M059J (cell line): ENCODE measurements around the gene NRG3. TPM values are rescaled to one million over a fixed set of nuclear protein-coding genes. Genes with fewer than 3 reads are reported as not detected.
"Not testable (repeated sequence)": the region's sequence is repeated elsewhere in the genome, so short reads cannot be mapped to it uniquely, and the experiment has no call there.

ENCODE experiments used
- DNase-seq: peaks from one replicate; pipeline ENCODE4 v3.0.0-alpha.2; 2012; ENCODE audit warnings: low read depth
- total RNA-seq: library from RNA; depleted of rRNA; stranded (reverse); fragments of >200 nt; shearing (Covaris generic); gene quantifications from 2 replicates; pipeline ENCODE4 v1.2.3, GENCODE V29; 2014

The NRG3 gene
- total RNA-seq, 1 experiment from 2014 or later, result not detected

DNA sequence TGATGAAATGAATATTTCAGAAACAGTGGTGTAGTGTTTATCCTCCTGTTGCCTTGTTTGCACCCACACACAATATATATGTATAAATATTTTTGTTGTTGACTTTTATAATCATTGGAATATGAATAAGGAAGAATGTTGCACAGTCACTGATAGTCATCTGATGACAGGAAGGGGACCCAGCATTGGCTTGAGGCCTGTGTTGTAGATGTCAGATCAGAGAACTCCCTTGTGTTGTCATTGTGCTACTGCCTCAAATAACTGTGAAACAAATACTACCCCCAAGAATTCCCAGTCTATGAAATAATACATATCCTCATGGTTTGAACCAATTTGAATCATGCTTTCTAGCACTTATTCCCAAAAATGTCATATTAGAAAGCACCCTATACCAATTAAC, 84.0 kb downstream of the NRG3 start:
- DNase-seq, result no peak

DNA sequence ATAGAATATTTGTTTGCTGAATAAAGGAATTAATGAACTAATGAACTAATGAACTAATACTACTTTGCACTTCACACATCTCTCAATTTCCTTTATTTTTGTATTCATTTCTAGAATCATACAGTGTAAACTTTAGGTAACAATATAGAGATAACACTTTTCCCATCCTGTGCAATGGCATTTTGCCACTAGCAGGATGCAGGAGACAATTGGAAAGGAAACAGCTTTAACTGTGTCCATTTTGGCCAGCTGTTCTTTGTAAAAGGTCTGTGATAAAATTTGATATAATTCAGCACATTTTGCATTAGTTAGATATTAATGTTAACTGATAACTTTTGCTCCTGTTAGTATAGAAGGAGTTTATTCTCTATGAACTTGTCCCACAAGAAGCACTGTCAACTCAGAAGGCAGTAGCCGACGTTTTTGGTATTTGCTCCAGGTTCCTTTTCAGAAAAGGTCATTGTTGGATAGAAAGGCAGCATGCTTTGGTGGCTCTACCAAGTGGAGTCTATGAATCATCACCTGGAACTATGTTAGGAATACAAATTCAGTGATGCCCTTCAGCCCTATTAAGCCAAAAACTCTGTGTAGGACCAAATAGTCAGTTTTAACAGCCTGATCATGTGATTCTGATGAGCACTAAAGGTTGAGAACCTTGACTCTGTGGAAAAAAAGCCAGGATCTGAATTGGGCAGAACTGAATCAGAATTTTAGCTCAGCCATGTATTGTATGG, 86.6 kb downstream of the NRG3 start:
- DNase-seq, result no peak

DNA sequence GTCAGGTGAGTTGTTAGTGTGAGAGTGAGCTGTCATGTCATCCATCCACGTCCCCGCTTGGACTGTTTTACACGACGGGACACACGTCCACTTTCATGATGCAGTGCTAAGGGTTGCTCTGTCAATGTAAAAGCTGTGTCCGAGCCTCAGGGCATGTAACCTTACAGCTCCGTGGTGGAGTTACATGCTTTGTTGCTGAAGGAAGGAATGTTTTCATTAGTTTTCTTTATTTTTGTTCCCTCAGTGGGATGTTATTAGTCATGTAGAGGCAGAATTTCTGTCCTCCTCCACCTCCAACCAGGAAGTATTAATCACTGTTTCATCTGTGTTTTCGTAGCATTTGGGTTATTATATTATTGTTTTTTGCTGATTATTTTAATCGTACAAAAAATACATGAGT, 88.6 kb downstream of the NRG3 start:
- DNase-seq, result no peak

DNA sequence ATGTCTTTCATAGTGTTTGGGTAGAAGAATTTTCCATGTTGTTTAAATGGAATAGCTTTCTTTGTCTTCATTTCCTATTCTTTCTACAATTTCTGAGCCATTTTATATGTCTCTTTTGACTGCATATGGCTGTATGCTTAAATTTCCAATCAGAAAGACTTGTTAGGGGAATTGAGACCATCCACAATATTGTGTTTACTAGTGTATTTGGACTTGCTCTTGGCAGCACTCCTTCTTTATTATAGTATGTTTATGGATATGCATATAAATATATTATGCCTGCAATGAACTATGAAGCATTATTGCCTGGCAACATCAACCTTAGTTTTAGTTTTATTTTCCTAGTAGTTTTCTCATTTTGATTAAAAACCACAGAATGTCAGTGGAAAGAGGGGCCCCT, 92.7 kb downstream of the NRG3 start:
- DNase-seq, result no peak

DNA sequence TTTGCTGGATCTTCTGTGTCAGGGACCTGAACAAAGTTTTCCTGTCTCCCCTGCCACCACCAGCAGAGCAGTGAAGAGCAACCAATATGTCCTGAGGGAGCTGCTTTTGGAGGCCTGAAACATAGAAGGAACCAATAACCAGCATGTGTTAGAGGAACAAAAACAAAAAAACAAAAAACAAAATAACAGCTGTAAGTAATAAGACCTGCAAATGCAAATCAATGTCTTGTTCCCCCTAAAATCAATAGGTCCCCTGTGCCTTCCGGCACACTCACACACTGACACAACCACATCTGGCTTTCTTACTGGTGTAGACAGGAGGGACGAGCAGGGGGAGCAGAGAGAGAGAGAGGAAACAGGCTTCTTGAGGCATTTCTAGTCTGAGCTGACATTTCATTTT, 94.1 kb downstream of the NRG3 start:
- no peak for DNase-seq

DNA sequence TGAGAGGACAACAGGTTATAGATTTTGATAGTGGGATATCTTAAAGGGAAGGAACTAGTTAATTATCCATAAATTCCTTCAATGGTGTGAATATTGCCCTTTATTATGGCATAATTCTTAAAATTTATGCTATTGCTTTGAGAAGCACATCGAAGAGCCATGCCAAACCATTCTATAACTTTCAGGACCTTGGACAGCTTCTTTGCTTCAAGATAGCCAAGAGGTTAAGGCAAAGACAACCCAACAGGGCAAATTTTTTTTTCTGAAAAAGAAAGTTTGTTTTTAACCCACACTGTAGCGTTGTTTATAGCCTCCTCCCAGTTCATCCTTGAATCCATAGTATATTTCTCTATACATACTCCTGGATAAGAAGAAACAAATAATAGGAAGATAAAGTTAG, 103.2 kb downstream of the NRG3 start:
- peak; percentile 13 for DNase-seq

DNA sequence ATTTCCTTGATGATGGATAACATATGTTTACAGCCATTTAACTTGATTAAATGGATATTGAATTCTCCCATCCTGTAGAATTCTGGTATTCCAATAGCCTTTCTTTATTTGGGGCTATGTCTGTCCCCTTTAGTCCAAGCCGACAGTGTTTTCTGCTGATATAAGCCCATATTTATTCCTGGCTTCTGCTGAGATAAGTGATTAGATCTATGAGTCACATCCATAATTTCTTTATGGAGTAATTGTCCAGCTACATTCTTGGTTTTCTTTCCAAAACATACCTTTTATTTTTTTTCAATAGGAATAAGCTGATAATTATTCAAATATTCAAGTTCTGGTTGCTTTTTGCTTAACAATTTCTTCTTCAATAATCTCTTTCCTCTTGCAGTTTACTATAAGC, 106.7 kb downstream of the NRG3 start:
- no peak for DNase-seq

DNA sequence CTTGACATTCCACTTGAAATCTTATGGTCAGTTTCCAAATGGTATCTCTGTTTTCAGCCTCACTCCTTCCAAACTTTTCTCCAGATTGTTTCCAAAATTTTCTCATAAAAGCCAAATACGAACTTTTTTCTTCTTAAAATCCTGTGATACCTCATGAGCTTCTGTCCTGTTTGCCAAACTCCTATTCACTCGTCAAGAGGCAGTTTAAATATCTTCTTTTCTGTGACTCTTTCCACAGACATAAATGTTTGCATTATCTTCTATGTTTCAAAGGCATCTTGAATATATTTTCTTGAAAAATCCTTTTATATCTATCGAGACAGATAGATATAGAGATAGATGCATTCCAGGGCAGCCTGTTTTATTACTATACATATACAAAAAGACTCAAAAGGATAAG, 109.4 kb downstream of the NRG3 start:
- DNase-seq, result no peak

DNA sequence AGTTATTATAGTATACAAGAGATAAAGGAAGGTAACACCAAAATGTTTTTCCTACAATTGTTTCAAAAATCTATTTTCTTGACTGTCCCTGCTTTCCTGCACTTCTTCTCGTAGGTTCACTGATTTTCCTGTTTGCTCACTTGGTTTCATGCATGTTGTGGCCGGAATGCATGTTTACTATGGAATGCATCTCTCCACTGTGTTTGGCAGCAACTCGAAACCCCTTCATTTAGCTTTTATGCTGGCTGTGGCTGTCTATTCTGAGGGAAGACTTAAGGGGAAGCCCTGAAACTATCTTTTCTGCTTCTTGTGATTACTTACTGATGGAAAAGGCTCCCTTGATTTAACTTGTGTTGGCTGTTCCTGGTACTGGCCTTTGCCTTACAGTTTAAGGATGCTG, 120.3 kb downstream of the NRG3 start:
- no peak for DNase-seq

DNA sequence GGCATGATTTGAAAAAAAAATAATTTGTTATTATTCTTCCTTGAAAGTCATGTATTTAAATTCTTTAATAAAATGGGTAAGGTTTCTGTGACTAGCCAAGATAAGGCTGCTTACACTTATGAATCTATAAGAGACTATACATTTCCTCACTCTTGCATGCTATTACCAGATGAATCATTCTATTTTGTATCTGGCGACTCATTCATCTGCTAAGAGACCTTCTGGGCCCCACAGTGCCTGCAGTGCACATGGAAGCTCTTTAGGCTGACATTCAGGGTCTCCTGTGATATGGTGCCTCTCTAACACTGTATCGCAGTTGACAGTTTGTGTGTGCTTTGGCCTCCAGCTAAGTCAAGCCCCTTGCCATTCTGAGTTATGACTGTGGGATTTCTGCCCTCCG, 121.9 kb downstream of the NRG3 start:
- DNase-seq, result no peak

DNA sequence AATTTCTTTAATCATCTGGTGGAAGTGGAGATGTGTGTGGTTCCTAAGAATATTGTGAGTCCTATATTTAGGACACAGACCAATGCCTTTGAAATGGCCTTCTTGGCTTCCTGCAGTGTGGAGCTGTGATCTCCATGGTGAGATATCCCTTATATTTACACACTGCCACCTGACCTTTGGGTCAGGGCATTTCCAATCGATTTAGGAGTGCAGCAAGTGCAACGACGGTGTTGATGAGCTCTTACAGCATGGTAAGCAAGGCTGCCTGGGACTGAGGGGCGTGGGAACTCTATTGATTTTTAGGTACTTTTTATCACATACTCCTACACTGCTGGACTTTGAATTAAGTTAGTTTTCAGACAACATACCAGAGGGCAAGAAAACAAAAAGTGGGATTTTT, 146.0 kb downstream of the NRG3 start:
- DNase-seq, result no peak

DNA sequence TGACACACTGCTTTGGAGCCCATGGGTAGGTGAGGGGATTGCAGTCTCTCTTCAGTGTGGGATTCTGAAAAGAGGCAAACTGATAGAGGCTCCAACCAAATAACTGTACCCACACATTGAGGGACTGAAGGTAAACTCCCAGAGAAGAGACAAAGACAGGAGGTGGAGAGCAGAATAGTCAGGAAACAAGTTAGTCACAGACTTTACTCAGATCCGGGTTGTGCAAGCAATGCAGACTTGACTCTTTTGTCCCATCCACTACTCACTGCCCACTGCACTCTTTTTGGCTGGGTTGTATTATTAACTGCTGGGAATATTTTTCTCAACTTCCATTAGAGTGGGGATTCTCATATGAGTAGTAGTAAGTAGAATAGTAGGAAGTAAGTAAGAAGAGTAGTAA, 152.7 kb downstream of the NRG3 start:
- DNase-seq, result no peak

DNA sequence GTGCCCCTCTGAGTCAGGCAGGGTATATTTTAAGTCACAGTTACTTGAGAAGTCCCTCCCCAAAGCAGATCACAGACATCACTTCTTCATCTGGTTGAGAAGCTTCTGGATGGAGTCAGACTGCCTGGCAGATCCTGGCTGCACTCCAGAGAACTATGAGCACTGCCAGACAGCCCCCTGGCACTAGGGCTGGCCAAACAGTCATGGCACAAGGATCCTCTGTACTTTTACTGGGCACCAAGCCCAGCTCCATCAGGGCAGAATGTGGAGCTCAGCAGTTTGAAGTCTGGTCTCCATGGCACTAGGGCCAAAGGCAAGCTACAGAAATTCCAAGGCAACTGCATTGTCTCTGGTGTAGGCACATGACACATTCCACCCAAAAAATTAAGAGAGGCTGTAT, 162.1 kb downstream of the NRG3 start:
- DNase-seq, result no peak

DNA sequence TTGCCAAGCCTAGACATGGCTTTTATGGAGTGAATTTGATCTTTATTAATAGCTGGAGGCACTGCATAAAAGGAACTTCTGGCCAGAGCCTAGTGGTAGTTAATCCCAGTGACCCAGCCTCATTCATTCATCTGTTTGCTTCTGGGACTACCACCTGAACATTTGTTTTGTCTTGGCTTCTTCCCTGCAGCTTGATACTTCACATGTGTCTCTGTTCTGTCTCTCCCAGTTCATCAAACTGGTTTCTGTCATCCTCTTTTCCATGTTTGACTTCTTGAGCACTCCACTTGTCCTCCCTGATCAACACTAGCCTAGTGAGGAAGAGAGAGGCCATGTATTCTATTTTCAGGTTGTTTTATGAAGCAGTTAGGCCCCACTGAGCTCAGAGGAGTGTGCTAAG, 163.6 kb downstream of the NRG3 start:
- DNase-seq, result no peak

DNA sequence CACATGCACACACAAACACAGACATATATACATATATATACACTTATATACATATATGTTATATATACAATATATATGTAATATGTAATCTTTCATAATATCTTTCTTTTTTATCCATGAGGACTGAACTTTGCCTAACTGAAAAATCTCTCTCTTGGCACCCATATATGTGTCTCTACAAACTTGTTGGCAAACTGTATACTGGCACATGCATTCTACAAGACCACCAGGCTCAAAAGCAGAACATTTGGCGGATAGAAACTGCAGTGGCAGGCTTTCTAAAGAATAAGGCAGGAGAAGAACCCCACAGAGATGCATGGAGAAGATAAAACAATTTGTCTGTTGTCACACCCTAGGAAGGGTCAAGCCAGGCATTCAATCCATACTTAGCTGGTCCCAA, 165.3 kb downstream of the NRG3 start:
- no peak for DNase-seq

DNA sequence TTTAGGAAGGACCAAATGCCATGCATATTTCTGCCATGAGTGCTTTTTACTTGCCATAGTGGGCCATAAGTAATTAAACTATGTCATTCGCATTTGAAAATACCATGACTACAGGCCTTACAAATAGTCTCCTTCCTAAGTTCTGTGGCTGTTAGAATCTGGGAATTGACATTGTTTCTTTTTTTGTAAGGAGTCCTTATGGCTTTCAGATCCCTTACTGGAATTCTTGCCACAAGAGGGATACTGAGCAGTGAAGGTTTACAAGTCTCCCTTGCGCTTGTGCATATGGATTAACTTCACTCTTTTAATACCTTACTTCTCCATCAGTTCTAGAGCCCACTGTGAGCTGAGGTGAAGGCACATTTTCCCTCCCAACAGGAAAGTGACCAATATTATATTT, 166.0 kb downstream of the NRG3 start:
- no peak for DNase-seq

DNA sequence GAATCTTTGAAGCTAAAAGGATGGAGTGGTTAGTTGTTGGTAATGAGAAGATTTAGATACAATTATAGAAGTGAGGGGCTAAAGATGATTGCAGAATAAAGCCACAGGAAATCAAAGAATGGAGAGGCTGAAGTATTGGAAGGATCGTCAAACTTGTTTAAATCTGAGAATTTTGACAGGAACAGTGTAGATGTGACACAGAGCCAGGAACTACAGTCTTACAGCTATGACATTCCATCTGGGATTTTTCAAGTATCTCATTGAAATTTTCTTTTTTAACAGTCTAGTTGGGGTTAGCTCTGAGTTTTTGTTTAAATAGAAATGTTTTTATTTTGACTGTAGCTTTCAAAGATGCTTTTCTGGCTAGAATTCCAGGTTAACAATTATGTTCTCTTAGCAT, 181.4 kb downstream of the NRG3 start:
- DNase-seq, result no peak

DNA sequence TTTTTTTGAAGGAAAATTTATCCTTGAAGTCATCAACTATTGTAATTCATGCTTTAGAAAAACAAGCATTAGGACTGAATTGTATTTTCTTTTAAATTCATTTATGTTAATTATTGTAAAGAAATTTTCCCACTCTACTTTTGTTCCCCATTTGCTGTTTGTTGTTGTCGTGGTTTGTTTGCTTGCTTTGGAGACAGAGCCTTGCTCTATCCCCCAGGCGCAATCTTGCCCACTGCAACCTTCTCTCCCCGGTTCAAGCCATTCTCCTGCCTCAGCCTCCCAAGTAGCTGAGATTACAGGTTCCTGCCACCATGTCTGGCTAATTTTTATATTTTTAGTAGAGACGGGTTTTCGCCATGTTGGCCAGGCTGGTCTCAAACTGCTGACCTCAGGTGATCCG, 192.2 kb downstream of the NRG3 start:
- not testable (repeated sequence) for DNase-seq

DNA sequence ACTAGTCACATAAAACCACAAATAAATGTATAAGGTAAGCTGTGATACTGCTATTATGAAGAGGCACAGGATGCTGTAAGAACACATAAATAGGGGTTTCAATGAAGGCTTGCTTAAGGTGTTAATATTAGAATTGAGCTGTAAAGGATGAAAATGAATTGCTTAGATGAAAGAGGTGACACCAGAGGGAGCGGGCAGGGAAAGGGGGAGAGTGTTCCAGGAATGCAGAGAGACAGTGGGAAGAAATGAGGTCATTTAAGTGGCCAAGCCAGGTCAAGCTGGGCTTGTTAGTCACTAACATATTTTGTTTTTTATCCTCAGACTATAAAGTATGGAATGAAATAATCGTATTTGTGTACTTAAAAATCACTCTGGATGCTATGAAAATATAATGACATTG, 193.5 kb downstream of the NRG3 start:
- no peak for DNase-seq

DNA sequence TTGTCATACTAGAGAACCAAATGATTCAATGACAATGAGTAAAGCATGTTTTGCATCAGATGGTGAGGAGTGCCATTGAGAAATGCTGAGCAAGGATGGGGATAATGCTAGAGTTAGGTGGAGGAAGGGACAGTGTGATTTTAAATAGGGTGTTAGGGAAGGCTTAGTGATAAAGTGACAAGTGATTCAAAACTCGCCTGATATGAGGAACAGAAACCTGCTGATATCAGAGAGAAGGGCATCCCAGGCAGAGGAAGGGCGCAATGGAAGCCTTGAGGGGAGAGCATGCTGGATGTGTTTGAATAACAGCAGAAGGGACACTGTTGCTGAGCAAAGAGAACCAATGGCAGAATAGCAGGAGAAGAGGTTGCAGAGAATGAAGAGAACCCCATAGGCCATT, 196.2 kb downstream of the NRG3 start:
- no peak for DNase-seq

DNA sequence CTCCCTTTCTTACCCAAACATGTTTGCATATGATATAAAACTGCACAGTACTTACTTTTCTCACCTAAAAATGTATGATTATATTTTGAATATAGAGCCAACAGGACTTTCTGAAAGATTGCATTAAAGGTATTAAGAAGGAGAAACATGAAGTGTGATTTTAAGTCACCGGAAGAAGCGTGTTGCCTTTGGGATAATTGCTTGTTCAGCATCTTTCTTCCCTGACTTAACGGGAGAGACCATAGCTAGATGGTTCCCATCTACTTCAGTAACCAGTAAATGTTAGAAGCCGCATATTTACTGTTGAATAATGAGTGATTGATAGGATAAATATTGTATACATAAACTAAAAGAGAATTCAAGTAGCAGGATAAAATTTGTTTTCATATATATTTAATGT, 197.1 kb downstream of the NRG3 start:
- DNase-seq, result no peak

DNA sequence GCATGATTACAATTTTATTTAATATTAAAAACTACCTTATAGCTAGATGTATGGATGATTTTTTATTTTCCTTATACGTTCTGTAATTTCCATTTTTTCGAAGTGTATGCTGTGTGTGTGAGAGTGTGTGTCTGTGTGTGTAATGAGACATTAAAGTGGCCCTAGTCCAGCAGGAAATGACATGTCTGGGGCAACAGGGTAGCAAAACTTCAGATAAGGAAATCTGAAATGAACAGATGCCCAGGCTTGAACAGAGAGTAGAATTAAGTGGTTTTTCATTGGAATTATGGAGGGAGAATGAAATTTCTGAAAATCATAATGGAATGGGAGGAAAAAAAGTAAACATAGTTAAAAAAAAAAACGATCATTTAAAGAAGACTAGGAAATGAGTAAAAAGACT, 200.6 kb downstream of the NRG3 start:
- DNase-seq, result no peak

DNA sequence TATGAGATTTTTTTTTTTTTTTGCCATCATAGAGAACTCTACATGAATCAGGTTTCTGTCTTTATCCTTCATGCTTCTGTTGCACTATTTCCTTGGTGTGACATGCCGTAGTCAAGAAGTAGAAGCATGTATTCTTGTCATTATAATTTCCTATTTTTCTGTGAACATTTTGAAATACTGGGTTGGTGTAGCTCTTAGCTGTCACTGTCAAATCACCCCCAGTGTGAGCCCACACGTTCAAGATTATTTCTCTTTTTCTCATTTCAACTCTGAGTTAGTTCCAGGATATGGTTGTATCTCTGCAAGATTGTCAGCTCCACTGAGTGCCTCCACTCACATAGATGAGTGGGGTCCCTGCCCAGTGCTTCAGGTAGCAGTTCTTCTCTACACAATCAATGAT, 209.5 kb downstream of the NRG3 start:
- no peak for DNase-seq

DNA sequence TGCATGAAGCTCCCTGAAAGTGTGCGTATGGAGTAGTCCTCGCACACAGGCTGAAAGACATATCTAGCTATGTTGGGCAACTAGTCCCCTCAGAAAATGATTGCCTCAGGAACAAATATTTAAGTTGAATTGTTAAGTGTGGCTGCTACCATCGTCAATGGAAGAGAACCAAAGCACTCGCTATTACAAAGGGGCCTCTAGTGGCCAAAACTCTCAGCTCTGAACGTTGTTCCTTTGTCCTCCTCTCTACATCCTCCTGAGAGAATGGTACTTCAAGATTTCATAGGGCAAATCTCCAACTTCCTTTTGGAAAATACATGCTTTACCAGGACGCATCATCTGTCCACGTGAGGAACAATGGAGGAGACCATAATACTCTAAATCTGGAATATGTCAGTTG, 209.9 kb downstream of the NRG3 start:
- DNase-seq, result no peak

DNA sequence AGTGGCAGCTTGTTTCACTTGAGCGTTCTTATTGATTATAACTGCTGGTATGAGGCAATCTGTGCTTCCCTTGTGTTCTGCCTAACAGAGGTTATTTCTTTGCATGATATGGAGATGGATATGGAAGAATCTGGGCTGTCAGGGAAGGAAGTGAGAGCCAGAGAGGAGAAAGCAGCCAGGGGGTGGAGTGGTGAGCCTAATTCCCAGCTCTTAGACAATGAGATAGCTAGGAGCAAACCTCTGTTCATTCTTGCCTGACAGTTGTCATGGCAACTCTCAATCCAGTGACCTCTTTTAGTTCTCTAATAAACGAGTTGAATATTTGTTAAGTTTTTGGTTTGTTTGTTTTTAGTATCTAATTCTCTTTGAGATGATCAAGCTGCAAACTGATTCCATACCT, 214.3 kb downstream of the NRG3 start:
- no peak for DNase-seq
